ENCODE data around the gene CLMN.

DNA sequence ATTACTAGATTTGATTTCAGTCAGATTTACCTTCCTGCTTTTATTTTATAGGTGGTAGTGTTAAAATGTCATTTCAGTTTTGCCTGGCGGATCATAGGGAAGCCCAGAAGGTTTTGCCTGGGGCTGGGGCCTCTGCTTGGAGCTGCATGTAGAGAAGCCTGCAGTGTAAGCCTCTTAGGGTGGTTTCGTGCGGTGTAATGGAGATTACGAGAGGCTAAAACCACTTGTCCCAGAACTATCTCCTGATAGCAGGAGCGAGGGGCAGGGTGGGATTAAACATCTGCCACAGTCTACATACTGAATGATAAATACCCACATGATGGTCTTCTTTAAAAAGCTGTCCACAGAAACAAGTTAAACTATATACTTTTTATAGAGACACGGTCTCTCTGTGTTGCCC is 127.4 kb downstream of the CLMN start:
- TF ChIP-seq, protein P1, sequence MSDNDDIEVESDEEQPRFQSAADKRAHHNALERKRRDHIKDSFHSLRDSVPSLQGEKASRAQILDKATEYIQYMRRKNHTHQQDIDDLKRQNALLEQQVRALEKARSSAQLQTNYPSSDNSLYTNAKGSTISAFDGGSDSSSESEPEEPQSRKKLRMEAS (IDR thresholded peaks at IDR 0.05; ENCODE audit: insufficient read depth, insufficient read length), result no peak
- TF ChIP-seq, protein P2, sequence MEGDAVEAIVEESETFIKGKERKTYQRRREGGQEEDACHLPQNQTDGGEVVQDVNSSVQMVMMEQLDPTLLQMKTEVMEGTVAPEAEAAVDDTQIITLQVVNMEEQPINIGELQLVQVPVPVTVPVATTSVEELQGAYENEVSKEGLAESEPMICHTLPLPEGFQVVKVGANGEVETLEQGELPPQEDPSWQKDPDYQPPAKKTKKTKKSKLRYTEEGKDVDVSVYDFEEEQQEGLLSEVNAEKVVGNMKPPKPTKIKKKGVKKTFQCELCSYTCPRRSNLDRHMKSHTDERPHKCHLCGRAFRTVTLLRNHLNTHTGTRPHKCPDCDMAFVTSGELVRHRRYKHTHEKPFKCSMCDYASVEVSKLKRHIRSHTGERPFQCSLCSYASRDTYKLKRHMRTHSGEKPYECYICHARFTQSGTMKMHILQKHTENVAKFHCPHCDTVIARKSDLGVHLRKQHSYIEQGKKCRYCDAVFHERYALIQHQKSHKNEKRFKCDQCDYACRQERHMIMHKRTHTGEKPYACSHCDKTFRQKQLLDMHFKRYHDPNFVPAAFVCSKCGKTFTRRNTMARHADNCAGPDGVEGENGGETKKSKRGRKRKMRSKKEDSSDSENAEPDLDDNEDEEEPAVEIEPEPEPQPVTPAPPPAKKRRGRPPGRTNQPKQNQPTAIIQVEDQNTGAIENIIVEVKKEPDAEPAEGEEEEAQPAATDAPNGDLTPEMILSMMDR (IDR thresholded peaks at IDR 0.05; ENCODE audit: extremely low read depth in 1 of 2, insufficient read depth in 1 of 2, low read depth in 1 of 2, low read length in 2 of 2), result no peak
- TF ChIP-seq EZH2 (IDR thresholded peaks at IDR 0.05; ENCODE audit: borderline replicate concordance, low read depth, low read length, severe bottlenecking) (no peak), POLR2A (IDR thresholded peaks at IDR 0.05; ENCODE audit: low read depth, low read length) (no peak), POLR2AphosphoS5 (IDR thresholded peaks at IDR 0.05; ENCODE audit: insufficient read depth, low read depth, low read length) (no peak), MYC (IDR thresholded peaks at IDR 0.05; ENCODE audit: low read depth, low read length) (no peak), GATA2 (IDR thresholded peaks at IDR 0.05; ENCODE audit: insufficient read depth, insufficient read length, low read depth, low read length) (no peak), FOS (IDR thresholded peaks at IDR 0.05; ENCODE audit: borderline replicate concordance, insufficient read depth, low read length) (no peak), JUN (IDR thresholded peaks at IDR 0.05; ENCODE audit: borderline replicate concordance, insufficient read depth, insufficient read length, low read depth) (no peak)
